T-cell (primary cell): Measurements from ENCODE around the gene TEAD2. TPM values are rescaled to one million over a fixed set of nuclear protein-coding genes. Genes with fewer than 3 reads are reported as not detected.
A peak's percentile ranks its signal among the peaks of the same experiment; 100 is the strongest.

Experiments used
- ATAC-seq, 4 experiments: fragments of 200-7000 bp in 3 of 4; fragments of 150-1000 bp in 1 of 4; cut with Tn5 transposase; replicated peaks in 1 of 4; 1 replicate in 3 of 4; 2 replicates in 1 of 4; pipeline ENCODE4 v1.10.0; 2021; ENCODE audit warnings: moderate library complexity in 3 of 4, mild to moderate bottlenecking in 2 of 4, moderate number of reproducible peaks in 1 of 4
- CTCF ChIA-PET, 2 donors: fragments of 300-600 bp; sonication (Branson Sonifier 250); formaldehyde crosslinking; loops; one replicate each; lab custom pipeline; 2022; ENCODE audit warnings: antibody characterized with exemption in 2 of 2; lab: Charles Lee
- POLR2A ChIA-PET, 2 donors: fragments of 300-600 bp; sonication (Branson Sonifier 250); formaldehyde crosslinking; loops; one replicate each; lab custom pipeline; 2022; ENCODE audit warnings: antibody characterized with exemption in 2 of 2; lab: Charles Lee
- DNase-seq, 35 experiments: peaks; one replicate each; pipeline versions ENCODE4 v3.0.0 to v3.0.0-alpha.2; 2013 to 2023
- H3K27ac ChIP-seq: one replicate; pipeline ENCODE4 v1.5.1; 2013; ENCODE audit warnings: low read length
- H3K27me3 ChIP-seq, 2 experiments: replicated peaks in 1 of 2; 1 replicate in 1 of 2; 2 replicates in 1 of 2; pipeline versions ENCODE4 v1.6.1 to v1.7.0; 2013; ENCODE audit warnings: low read length in 1 of 2, mixed read lengths in 1 of 2; ENCODE audit not compliant: control insufficient read depth in 2 of 2, insufficient read depth in 2 of 2; ENCODE audit errors: extremely low read depth in 1 of 2
- H3K36me3 ChIP-seq, 2 donors: 1 replicate in 1 of 2; 2 replicates in 1 of 2; pipeline versions ENCODE4 v1.6.1 to v1.7.0; 2013; ENCODE audit warnings: low read length in 1 of 2; ENCODE audit not compliant: control insufficient read depth in 2 of 2, insufficient read depth in 1 of 2; ENCODE audit errors: extremely low read depth in 1 of 2
- H3K4me1 ChIP-seq, 2 experiments: 1 replicate in 1 of 2; 2 replicates in 1 of 2; pipeline versions ENCODE4 v1.6.1 to v1.7.0; 2013; ENCODE audit warnings: low read length in 2 of 2, mixed read lengths in 1 of 2; ENCODE audit not compliant: insufficient read depth in 2 of 2, control insufficient read depth in 1 of 2; ENCODE audit errors: extremely low read depth in 1 of 2
- H3K4me3 ChIP-seq, 2 donors: 1 replicate in 1 of 2; 2 replicates in 1 of 2; pipeline versions ENCODE4 v1.5.1 to v1.7.0; 2013; ENCODE audit warnings: mild to moderate bottlenecking in 2 of 2, low read length in 1 of 2, moderate library complexity in 1 of 2; ENCODE audit not compliant: control insufficient read depth in 1 of 2; ENCODE audit errors: extremely low read depth in 1 of 2
- H3K9me3 ChIP-seq: 2 replicates; pipeline ENCODE4 v1.7.0; 2013
- H3K27ac Mint-ChIP-seq, 2 donors: one replicate each; pipeline ENCODE4 v1.8.0; 2020 to 2021; ENCODE audit warnings: mild to moderate bottlenecking in 2 of 2, mixed read lengths in 2 of 2
- H3K27me3 Mint-ChIP-seq, 2 donors: one replicate each; pipeline ENCODE4 v1.8.0; 2021 to 2022; ENCODE audit warnings: mixed read lengths in 2 of 2
- H3K36me3 Mint-ChIP-seq: one replicate; pipeline ENCODE4 v1.8.0; 2021; ENCODE audit warnings: mixed read lengths
- H3K4me1 Mint-ChIP-seq, 3 donors: one replicate each; pipeline ENCODE4 v1.8.0; 2020 to 2022; ENCODE audit warnings: mixed read lengths in 3 of 3, mild to moderate bottlenecking in 1 of 3
- H3K4me3 Mint-ChIP-seq, 3 donors: one replicate each; pipeline ENCODE4 v1.8.0; 2020 to 2022; ENCODE audit warnings: mild to moderate bottlenecking in 3 of 3, mixed read lengths in 3 of 3, moderate library complexity in 3 of 3
- H3K9me3 Mint-ChIP-seq, 3 donors: one replicate each; pipeline ENCODE4 v1.8.0; 2020 to 2022; ENCODE audit warnings: mixed read lengths in 3 of 3
- WGBS: methylation state at CpG from one replicate; pipeline ENCODE4 v1.1.5; 2013; ENCODE audit warnings: missing lambda C conversion rate; ENCODE audit not compliant: insufficient coverage; 5-methylcytosine and 5-hydroxymethylcytosine counted together
- total RNA-seq, 35 experiments: library from RNA in 6 of 35; stranded (reverse) in 6 of 35; fragments of 120-200 nt in 1 of 35; gene quantifications; one replicate each; pipeline versions ENCODE4 v1.2.1 to v1.2.4 and lab custom pipeline; 2013 to 2026

Gene TEAD2
- total RNA-seq, 5 donors from 2014 or later (not counting 1 experiment from before 2014, with no cell fraction given), result 0.20 to 0.43 (median 0.28) TPM; not detected in 2

DNA sequence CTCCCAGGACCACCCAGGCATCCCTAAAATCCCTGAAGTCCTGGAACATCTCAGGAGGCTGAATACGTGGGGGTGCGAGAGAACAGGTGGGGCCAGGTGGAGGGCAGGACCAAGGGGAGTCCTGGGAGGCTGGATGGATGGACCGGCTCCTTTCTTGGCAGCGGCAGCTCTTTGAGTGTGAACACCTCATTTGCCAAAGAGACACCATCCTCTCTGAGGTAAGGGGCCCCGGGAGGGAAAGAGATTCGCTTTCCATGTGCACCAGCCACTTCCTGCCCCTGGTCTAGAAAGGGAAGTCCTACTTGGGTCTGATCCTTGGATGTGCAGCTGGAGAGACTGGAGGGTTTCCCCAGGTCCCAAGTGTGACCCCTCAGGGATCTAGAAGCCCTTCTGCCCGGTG lies 44.9 kb upstream of the TEAD2 start:
- no peak overlapping the region for H3K4me3 ChIP-seq
- H3K27me3 ChIP-seq, result peaks cover 0 to 3% of the 10 kb centered on the region in 2 experiments
- H3K4me1 ChIP-seq, result peaks cover 38 to 63% of the 10 kb centered on the region in 2 experiments
- no peaks in the 10 kb centered on the region for H3K9me3 Mint-ChIP-seq
- H3K27ac ChIP-seq, result no peak overlapping the region
- H3K27me3 Mint-ChIP-seq, result no peaks in the 10 kb centered on the region
- no peaks in the 10 kb centered on the region for H3K36me3 ChIP-seq
- no peaks in the 10 kb centered on the region for H3K9me3 ChIP-seq
- DNase-seq (no peak), ATAC-seq (no peak)
- 81% methylated on average over 5 of the region's 7 CpGs for WGBS
- ChIA-PET POLR2A (no interaction called here), CTCF (no interaction called here)
- peak overlapping the region in 1 of 3 donors; percentile 76 for H3K4me3 Mint-ChIP-seq
- H3K27ac Mint-ChIP-seq, result no peak overlapping the region
- H3K4me1 Mint-ChIP-seq, result peaks cover 51 to 66% (median 58%) of the 10 kb centered on the region in 3 donors
- H3K36me3 Mint-ChIP-seq, result no peaks in the 10 kb centered on the region

DNA sequence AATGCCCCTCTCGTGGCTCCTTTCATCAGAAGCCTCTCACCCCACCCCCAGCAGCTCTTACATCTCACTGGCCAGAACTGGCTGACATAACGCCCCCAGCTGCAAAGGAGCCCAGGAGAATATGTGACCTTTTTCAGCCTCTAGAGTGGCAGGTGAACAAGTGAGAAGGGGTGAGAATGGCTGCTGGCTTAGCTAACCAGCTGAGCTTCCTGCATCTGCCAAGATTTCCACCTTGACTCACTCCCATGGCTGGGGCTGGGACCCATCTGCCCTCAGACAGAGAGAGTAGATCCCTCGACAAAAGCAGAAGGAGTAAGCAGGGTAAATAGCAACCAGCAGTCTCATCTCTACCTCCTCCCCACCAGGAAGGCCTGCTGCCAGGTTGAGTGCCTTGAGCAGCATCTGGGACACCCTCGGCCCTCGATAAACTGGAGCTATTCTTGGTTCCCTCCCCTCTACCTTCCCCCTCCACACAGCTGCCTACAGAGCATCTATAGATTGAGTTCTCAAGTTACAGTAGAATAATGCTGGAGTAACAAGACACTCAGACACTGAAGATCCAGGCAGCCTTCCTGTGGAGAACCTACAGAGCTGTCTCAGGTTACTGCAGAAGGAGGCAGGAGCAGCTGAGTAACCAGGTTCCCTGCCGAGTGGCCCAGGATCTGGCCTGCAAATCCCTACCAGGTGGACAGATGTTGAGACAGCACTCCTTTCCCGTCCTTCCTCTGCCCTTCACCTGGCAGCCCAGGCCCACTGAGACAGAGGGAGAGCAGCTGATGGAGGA lies 41.4 kb upstream of the TEAD2 start:
- Mint-ChIP-seq H3K27me3 (no peaks in the 10 kb centered on the region), H3K4me1 (peaks cover 27 to 40% (median 32%) of the 10 kb centered on the region in 3 donors), H3K4me3 (no peak overlapping the region), H3K27ac (peak overlapping the region in 1 of 2 donors; percentile 27), H3K9me3 (no peaks in the 10 kb centered on the region), H3K36me3 (no peaks in the 10 kb centered on the region)
- Histone ChIP-seq H3K4me3 (no peak overlapping the region), H3K9me3 (no peaks in the 10 kb centered on the region), H3K27me3 (peaks cover 0 to 5% of the 10 kb centered on the region in 2 experiments), H3K27ac (no peak overlapping the region), H3K4me1 (peaks cover 20 to 37% of the 10 kb centered on the region in 2 experiments), H3K36me3 (no peaks in the 10 kb centered on the region)
- WGBS, result 94% methylated on average over 2 of the region's 7 CpGs
- no peak for DNase-seq
- ChIA-PET POLR2A (no interaction called here), CTCF (no interaction called here)
- peak in 1 of 4 experiments; percentile 31 for ATAC-seq

DNA sequence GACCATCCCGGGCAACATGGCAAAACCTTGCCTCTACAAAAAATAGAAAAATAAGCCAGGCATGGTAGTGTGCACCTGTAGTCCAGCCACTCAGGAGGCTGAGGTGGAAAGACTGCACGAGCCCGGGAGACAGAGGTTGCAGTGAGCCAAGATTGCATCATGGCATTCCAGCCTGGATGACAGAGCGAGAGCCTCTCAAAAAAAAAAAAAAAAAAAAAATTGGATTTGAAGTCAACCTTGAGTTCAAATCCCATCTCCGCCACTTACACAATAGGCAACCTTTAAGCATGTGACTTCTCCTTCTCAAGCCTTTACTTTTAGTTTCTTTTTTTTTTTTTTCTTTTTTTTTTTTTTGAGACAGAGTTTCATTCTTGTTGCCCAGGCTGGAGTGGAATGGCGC lies 37.8 kb upstream of the TEAD2 start:
- DNase-seq (no peak), ATAC-seq (no peak)
- peaks cover 19 to 25% of the 10 kb centered on the region in 2 experiments for H3K4me1 ChIP-seq
- WGBS, result no CpG with 5 or more reads among the region's 6 CpGs
- H3K9me3 Mint-ChIP-seq, result no peaks in the 10 kb centered on the region
- H3K27me3 ChIP-seq, result peaks cover 0 to 6% of the 10 kb centered on the region in 2 experiments
- ChIA-PET CTCF (interaction anchor here in 1 of 2 donors (0.7 kb wide), 1 partner anchor 14 kb away, joined by 10 read pairs; no protein-coding TSS in a partner anchor), POLR2A (interaction anchor here in 1 of 2 donors (0.5 kb wide), 1 partner anchor 15 kb away, joined by 4 read pairs; no protein-coding TSS in a partner anchor)
- H3K36me3 ChIP-seq, result no peaks in the 10 kb centered on the region
- peaks cover 24 to 29% (median 28%) of the 10 kb centered on the region in 3 donors for H3K4me1 Mint-ChIP-seq
- H3K36me3 Mint-ChIP-seq, result no peaks in the 10 kb centered on the region
- H3K27me3 Mint-ChIP-seq, result no peaks in the 10 kb centered on the region
- no peaks in the 10 kb centered on the region for H3K9me3 ChIP-seq
- no peak overlapping the region for H3K4me3 Mint-ChIP-seq
- H3K4me3 ChIP-seq, result no peak overlapping the region
- H3K27ac Mint-ChIP-seq, result no peak overlapping the region
- H3K27ac ChIP-seq, result no peak overlapping the region

DNA sequence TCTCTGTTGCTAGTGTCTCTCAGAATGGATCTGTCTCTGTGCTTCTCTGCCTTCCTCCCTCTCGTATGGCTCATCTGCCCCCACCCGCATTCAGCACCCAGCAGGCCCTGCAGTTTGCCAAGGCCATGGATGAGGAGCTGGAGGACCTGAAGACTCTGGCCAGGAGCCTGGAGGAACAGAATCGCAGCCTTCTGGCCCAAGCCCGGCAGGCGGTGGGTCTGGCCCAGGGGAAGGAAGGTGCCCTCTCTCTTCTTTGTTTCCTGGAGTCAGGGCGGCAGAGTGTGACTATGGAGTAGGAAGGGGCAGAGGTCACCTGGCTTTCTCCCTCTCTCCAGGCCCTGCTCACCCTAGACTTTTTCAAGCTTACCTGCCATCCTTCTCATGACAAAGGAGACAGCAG lies 36.7 kb upstream of the TEAD2 start:
- ATAC-seq (no peak), DNase-seq (no peak)
- Histone ChIP-seq H3K4me3 (no peak overlapping the region), H3K9me3 (no peaks in the 10 kb centered on the region), H3K36me3 (no peaks in the 10 kb centered on the region), H3K27me3 (peaks cover 0 to 13% of the 10 kb centered on the region in 2 experiments), H3K27ac (no peak overlapping the region), H3K4me1 (peaks cover 19 to 24% of the 10 kb centered on the region in 2 experiments)
- POLR2A ChIA-PET, result no interaction called here
- no peaks in the 10 kb centered on the region for H3K27me3 Mint-ChIP-seq
- WGBS, result 83% methylated on average over 3 of the region's 6 CpGs
- peak overlapping the region; percentile 10 to 60 for H3K27ac Mint-ChIP-seq
- H3K36me3 Mint-ChIP-seq, result no peaks in the 10 kb centered on the region
- no peaks in the 10 kb centered on the region for H3K9me3 Mint-ChIP-seq
- H3K4me1 Mint-ChIP-seq, result peaks cover 22 to 27% (median 26%) of the 10 kb centered on the region in 3 donors
- H3K4me3 Mint-ChIP-seq, result peak overlapping the region in 1 of 3 donors; percentile 60
- CTCF ChIA-PET, result no interaction called here

DNA sequence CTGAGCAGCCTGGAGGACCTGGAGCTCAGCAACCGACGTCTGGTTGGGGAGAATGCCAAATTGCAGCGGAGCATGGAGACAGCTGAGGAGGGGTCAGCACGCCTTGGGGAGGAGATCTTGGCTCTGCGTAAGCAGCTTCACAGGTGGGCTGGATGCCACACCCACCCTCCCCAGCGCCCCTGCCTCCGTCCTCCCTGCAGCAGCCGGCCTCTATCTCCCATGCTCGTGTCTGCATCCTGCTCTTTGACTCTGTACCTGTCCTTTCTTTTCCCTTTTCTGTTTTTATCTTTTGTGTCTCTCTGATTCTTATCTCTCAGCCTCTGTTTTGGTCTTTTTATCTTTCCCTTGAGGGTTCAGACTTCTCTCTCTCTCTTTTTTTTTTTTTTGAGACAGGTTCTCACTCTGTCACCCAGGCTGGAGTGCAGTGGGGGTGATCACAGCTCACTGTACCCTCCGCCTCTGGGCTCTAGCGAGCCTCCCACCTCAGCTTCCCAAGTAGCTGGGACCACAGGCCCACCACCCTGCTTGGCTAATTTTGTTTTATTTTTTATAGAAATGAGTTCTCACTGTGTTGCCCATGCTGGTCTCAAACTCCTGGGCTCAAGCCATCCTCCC lies 35.9 kb upstream of the TEAD2 start:
- no peak overlapping the region for H3K27ac ChIP-seq
- Mint-ChIP-seq H3K9me3 (no peaks in the 10 kb centered on the region), H3K27me3 (no peaks in the 10 kb centered on the region), H3K27ac (peak overlapping the region; percentile 0 to 34), H3K4me3 (peak overlapping the region in 1 of 3 donors; percentile 60), H3K4me1 (peaks cover 15 to 20% (median 19%) of the 10 kb centered on the region in 3 donors), H3K36me3 (no peaks in the 10 kb centered on the region)
- CTCF ChIA-PET, result no interaction called here
- 43% methylated on average over 6 of the region's 11 CpGs for WGBS
- no peaks in the 10 kb centered on the region for H3K9me3 ChIP-seq
- DNase-seq (no peak), ATAC-seq (peak in 3 of 4 experiments; percentile 35 to 67 (median 51))
- no peaks in the 10 kb centered on the region for H3K36me3 ChIP-seq
- H3K4me3 ChIP-seq, result no peak overlapping the region
- POLR2A ChIA-PET, result interaction anchor here in 1 of 2 donors (0.7 kb wide), 1 partner anchor 16 kb away, joined by 4 read pairs; no protein-coding TSS in a partner anchor
- H3K4me1 ChIP-seq, result peaks cover 13 to 21% of the 10 kb centered on the region in 2 experiments
- H3K27me3 ChIP-seq, result peaks cover 0 to 13% of the 10 kb centered on the region in 2 experiments

DNA sequence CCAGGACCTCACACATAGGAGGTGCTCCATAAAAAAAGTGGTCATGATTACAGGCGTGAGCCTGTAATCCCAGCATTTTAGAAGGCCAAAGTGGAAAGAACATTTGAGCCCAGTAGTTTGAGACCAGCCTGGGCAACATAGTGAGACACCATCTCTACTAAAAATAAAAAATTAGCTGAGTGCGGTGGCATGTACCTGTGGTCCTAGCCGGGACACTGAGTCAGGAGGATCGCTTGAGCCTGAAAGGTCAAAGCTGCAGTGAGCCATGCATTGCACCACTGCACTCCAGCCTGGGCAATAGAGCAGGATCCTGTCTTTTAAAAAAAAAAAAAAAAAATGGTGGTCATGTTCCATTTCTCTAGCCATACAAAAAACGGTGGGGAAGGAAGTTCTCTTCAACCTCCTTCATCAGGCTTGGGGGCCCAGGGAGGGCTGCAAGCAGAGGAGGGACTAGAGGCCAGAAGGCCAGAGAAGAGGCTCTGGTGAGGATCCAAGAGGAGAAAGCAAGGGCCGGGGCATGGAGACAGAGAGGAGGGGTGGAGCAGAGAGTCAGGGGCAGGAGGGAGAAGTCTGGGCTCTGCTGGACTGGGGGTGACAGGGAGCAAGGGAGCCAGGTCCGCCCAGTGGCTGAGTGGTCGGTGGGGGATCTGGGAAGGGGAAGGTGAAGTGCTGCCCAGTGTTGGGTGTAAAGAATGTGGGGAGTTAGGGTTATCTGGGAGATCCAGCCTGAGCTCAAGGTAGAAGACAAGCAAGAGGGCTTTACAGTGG lies 34.7 kb upstream of the TEAD2 start:
- Histone ChIP-seq H3K4me1 (peaks cover 13 to 25% of the 10 kb centered on the region in 2 experiments), H3K36me3 (no peaks in the 10 kb centered on the region), H3K9me3 (no peaks in the 10 kb centered on the region), H3K27ac (no peak overlapping the region), H3K27me3 (peaks cover 0 to 13% of the 10 kb centered on the region in 2 experiments), H3K4me3 (no peak overlapping the region)
- Mint-ChIP-seq H3K36me3 (no peaks in the 10 kb centered on the region), H3K27ac (peak overlapping the region in 1 of 2 donors; percentile 5), H3K27me3 (peaks cover 0 to under 1% of the 10 kb centered on the region in 2 donors), H3K4me3 (no peak overlapping the region), H3K9me3 (no peaks in the 10 kb centered on the region), H3K4me1 (peaks cover 18 to 25% (median 24%) of the 10 kb centered on the region in 3 donors)
- CTCF ChIA-PET, result interaction anchor here (0.6 kb wide), 2 partner anchors 39 to 67 kb away, joined by 4 to 6 read pairs; no protein-coding TSS in a partner anchor
- no peak for DNase-seq
- 93% methylated on average over 6 of the region's 8 CpGs for WGBS
- POLR2A ChIA-PET, result no interaction called here
- no peak for ATAC-seq
